ENCODE measurements around the gene ADARB2. TPM values are rescaled to one million over a fixed set of nuclear protein-coding genes. Genes with fewer than 3 reads are reported as not detected.
"Not testable (repeated sequence)": the region's sequence is repeated elsewhere in the genome, so short reads cannot be mapped to it uniquely, and the experiment has no call there.

Gene ADARB2
- total and polyA plus RNA-seq, 4 donors = 0.55 to 0.70 (median 0.59) TPM; not detected in 1

GRCh38 chr10:1416456-1417037 is 320.8 kb downstream of the ADARB2 start:
- Histone ChIP-seq H3K27ac (ENCODE audit: low read depth in 1 of 2, low read length in 2 of 2) (no peak overlapping the region), H3K4me3 (ENCODE audit: low read depth in 1 of 3, low read length in 3 of 3) (no peak overlapping the region), H3K36me3 (ENCODE audit: control insufficient read depth in 4 of 4, insufficient read depth in 3 of 4, low read depth in 1 of 4, low read length in 3 of 4) (no peaks in the 10 kb centered on the region), H3K9ac (ENCODE audit: low read depth in 1 of 2, low read length in 2 of 2) (no peak overlapping the region), H3K4me1 (ENCODE audit: control insufficient read depth in 4 of 4, insufficient read depth in 4 of 4, low read length in 3 of 4) (peaks cover 2 to 15% (median 14%) of the 10 kb centered on the region in 4 donors), H3K9me3 (ENCODE audit: control insufficient read depth in 4 of 4, low read length in 3 of 4) (no peaks in the 10 kb centered on the region), H3K27me3 (ENCODE audit: control insufficient read depth in 4 of 4, insufficient read depth in 4 of 4, low read length in 3 of 4) (peaks cover 0 to 22% (median 3%) of the 10 kb centered on the region in 4 donors)
- no peak for DNase-seq (ENCODE audit: low spot score)
- TF ChIP-seq HNF4G (IDR thresholded peaks at IDR 0.05) (no peak), YY1 (IDR thresholded peaks at IDR 0.05) (no peak), JUND (IDR thresholded peaks at IDR 0.05) (no peak), GABPA (IDR thresholded peaks at IDR 0.05 in 1 of 2, conservative IDR thresholded peaks at IDR 0.05 in 1 of 2) (no peak), ATF3 (IDR thresholded peaks at IDR 0.05) (no peak), HNF4A (conservative IDR thresholded peaks at IDR 0.05) (no peak), FOXA2 (IDR thresholded peaks at IDR 0.05) (no peak)
- WGBS = 91% methylated on average over 8 of the region's 8 CpGs

GRCh38 chr10:1414893-1415292 is 322.4 kb downstream of the ADARB2 start:
- no peak overlapping the region for H3K4me3 ChIP-seq (ENCODE audit: low read depth in 1 of 3, low read length in 3 of 3)
- H3K9me3 ChIP-seq (ENCODE audit: control insufficient read depth in 4 of 4, low read length in 3 of 4) = no peaks in the 10 kb centered on the region
- H3K4me1 ChIP-seq (ENCODE audit: control insufficient read depth in 4 of 4, insufficient read depth in 4 of 4, low read length in 3 of 4) = peaks cover 0 to 7% (median 7%) of the 10 kb centered on the region in 4 donors
- DNase-seq (ENCODE audit: low spot score) = no peak
- TF ChIP-seq ZBTB33 (IDR thresholded peaks at IDR 0.05) (no peak), CTCF (IDR thresholded peaks at IDR 0.05; ENCODE audit: low read depth, low read length, missing input control) (no peak), NR2F2 (IDR thresholded peaks at IDR 0.05) (no peak), ATF3 (IDR thresholded peaks at IDR 0.05) (no peak), JUND (IDR thresholded peaks at IDR 0.05) (no peak), REST (IDR thresholded peaks at IDR 0.05) (no peak), FOXA1 (IDR thresholded peaks at IDR 0.05) (no peak), GABPA (IDR thresholded peaks at IDR 0.05 in 1 of 2, conservative IDR thresholded peaks at IDR 0.05 in 1 of 2) (no peak), HNF4A (conservative IDR thresholded peaks at IDR 0.05) (no peak), RAD21 (IDR thresholded peaks at IDR 0.05) (no peak), RXRA (IDR thresholded peaks at IDR 0.05) (no peak), EGR1 (IDR thresholded peaks at IDR 0.05; ENCODE audit: low read depth in 2 of 2) (no peak), FOXA2 (IDR thresholded peaks at IDR 0.05) (no peak), TAF1 (conservative IDR thresholded peaks at IDR 0.05) (no peak), MAX (IDR thresholded peaks at IDR 0.05) (no peak), YY1 (IDR thresholded peaks at IDR 0.05) (no peak), HNF4G (IDR thresholded peaks at IDR 0.05) (no peak), SP1 (IDR thresholded peaks at IDR 0.05) (no peak)
- no peak overlapping the region for H3K27ac ChIP-seq (ENCODE audit: low read depth in 1 of 2, low read length in 2 of 2)
- H3K9ac ChIP-seq (ENCODE audit: low read depth in 1 of 2, low read length in 2 of 2) = no peak overlapping the region
- H3K27me3 ChIP-seq (ENCODE audit: control insufficient read depth in 4 of 4, insufficient read depth in 4 of 4, low read length in 3 of 4) = peaks cover 0 to 18% (median 3%) of the 10 kb centered on the region in 4 donors
- H3K36me3 ChIP-seq (ENCODE audit: control insufficient read depth in 4 of 4, insufficient read depth in 3 of 4, low read depth in 1 of 4, low read length in 3 of 4) = no peaks in the 10 kb centered on the region

GRCh38 chr10:1414346-1414745 is 323.0 kb downstream of the ADARB2 start:
- H3K9me3 ChIP-seq (ENCODE audit: control insufficient read depth in 4 of 4, low read length in 3 of 4); DNase-seq (ENCODE audit: low spot score); H3K4me3 ChIP-seq (ENCODE audit: low read depth in 1 of 3, low read length in 3 of 3); H3K36me3 ChIP-seq (ENCODE audit: control insufficient read depth in 4 of 4, insufficient read depth in 3 of 4, low read depth in 1 of 4, low read length in 3 of 4); H3K9ac ChIP-seq (ENCODE audit: low read depth in 1 of 2, low read length in 2 of 2); H3K4me1 ChIP-seq (ENCODE audit: control insufficient read depth in 4 of 4, insufficient read depth in 4 of 4, low read length in 3 of 4); H3K27ac ChIP-seq (ENCODE audit: low read depth in 1 of 2, low read length in 2 of 2): not testable (repeated sequence)
- WGBS = 63% methylated on average over 7 of the region's 7 CpGs
- H3K27me3 ChIP-seq (ENCODE audit: control insufficient read depth in 4 of 4, insufficient read depth in 4 of 4, low read length in 3 of 4) = peaks cover 0 to 18% (median 3%) of the 10 kb centered on the region in 4 donors
